Measurements from ENCODE around the gene RNFT2.

Gene RNFT2

DNA sequence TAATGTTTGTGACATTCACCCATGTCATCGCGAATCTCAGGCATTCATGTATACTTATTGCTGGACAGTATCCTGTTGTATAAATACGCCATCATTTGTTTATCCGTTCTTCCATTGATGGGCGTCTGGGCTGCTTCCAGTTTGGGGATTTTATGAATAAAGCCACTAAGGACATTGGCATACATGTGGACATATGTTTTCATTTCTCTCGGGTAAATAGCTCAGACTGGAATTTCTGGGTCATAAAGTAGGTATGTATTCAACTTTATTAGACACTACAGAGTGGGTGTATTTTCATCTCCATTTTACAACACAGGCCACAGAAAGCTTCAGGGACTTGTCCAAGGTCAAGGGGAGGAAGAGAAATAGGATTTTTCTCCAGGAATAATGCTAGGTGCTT is 94.2 kb downstream of the RNFT2 start:
- DNase-seq (ENCODE audit: low spot score): no peak

- no peak for DNase-seq (ENCODE audit: low spot score)
Measured at GRCh38 chr12:116833474-116833873, 95.4 kb downstream of the RNFT2 start.

DNA sequence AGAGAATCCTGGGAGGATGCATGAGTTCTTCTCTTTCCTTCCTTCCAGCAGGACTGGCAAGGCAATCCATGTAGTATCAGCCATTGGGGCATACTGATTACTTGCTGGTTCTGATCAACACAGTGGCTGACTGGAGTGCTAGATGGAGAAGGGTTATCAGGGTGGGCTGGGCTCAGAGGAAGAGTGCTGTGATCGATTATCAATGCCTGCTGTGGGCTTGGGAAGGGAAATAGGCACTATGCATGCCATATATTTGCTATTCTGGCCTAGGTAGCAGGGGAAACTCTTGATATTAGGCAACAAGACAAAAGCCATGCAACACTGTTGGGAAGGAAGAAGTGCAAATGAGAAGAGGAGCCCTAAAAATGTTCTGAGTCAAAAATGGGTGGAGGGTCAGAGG is 97.4 kb downstream of the RNFT2 start:
- DNase-seq (ENCODE audit: low spot score): no peak

GRCh38 chr12:116837097-116837496 is 99.0 kb downstream of the RNFT2 start:
- DNase-seq (ENCODE audit: low spot score): no peak

DNA sequence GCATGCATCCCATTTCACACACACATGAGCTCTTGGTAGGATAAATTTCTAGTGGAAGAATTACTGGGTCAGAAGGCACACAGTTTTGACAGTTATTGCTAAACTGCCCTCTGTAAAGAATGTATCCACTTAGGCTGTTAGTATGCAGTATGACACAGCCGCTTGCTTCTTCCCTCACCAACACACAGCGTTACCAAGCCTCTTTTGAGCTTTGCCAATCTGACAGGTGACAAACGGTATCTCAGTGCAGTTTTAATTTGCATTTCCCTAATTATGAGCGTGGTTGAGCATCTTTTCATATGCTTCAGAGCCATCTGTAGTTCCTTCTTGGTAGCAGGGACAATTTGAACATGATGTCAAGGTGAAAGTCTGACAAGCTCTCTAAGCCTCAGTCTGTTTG is 100.2 kb downstream of the RNFT2 start:
- DNase-seq (ENCODE audit: low spot score): no peak

GRCh38 chr12:116839287-116839830 is 101.2 kb downstream of the RNFT2 start:
- DNase-seq (ENCODE audit: low spot score): no peak

GRCh38 chr12:116843085-116843484 is 105.0 kb downstream of the RNFT2 start:
- no peak for DNase-seq (ENCODE audit: low spot score)

GRCh38 chr12:116849216-116849615 is 111.1 kb downstream of the RNFT2 start:
- no peak for DNase-seq (ENCODE audit: low spot score)

DNA sequence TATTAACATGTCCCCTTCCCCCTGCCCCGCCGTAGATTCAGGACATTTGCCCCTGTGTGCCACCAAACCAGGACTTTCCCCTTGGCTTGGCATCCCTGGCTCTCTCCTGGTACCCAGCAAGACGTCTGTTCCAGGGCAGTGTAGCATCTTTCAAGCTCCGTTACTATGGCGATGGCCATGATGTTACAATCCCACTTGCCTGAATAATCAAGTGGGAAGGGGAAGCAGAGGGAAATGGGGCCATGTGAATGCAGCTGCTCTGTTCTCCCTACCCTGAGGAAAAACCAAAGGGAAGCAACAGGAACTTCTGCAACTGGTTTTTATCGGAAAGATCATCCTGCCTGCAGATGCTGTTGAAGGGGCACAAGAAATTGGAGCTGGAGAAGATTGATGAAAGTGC is 114.2 kb downstream of the RNFT2 start:
- no peak for DNase-seq (ENCODE audit: low spot score)

DNA sequence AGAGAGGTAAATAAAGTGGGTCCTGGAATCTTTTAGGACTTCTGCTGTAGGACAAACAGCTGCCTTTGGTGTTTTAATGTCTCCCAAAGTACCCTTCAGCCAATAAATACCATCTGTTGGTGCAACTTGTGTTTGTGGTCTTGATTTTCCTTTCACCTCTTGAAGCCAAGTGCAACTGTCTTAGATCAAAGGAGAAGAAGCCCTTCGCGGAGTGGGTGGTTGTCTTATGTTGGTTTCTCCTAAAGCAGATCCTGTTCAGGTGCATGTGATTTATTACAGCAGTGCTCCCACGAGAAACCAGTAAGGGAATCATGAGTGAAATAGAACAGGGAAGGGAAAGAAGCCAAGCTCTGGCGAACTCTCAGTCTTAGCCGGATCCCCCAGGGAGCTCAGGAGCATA is 115.4 kb downstream of the RNFT2 start:
- DNase-seq (ENCODE audit: low spot score): no peak

GRCh38 chr12:116855744-116856470 is 117.8 kb downstream of the RNFT2 start:
- no peak for DNase-seq (ENCODE audit: low spot score)

DNA sequence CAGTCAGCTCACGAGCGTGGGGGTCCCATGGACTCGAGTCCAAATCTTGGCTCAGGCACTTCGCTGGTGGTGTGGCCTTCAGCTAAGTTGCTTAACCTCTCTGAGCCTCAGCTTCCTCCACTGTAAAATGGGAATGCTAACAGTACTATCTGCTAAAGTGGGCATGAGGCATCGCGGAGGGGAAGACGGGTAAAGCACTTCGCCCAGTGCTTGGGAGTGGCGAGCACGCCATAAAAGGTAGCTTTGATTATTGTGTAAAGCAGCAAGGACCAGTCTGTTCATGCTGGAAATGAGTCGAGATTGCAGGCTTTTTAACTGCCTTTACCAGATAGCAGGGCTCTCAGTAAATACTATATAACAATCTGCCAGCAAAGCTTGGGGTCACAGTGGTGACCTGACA is 118.6 kb downstream of the RNFT2 start:
- no peak for DNase-seq (ENCODE audit: low spot score)

DNA sequence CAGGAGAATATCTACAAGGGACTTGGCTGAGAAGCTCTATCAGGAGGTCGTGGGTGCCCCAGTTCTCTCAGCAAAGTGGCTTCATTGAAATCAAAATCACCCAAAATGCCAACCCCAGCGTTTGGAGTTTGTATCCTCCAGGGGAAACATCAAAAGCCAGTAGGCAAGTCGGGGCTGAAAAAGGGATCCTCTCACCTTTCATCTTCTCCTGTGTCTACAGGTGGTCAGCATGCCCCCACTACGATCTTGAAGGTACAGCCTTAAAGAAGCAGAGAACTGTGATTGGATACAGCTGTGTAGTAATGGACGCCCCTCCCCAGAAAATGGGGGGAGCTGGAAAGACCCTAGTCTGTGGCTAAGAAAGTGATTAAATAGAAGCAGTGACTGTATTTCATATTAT is 121.0 kb downstream of the RNFT2 start:
- DNase-seq (ENCODE audit: low spot score): no peak

DNA sequence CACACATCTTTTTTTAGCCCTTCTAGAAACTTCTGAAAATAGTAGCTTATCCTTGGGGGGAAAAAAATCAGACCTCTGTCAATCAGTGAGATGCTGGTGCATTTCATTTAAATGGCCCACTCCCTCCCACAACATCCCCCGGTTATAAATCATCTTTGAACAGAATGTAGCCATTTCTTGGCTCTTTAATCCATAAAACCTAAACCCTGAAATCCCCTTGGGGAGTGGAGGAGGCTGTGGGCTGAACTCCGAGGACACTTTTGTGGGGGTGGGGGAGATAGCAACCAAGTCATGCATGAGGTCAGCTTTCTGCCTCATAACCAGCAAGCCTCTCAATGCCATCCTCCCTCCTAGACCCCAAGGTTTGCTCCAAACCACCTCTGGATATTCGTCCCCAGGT is 122.1 kb downstream of the RNFT2 start:
- no peak for DNase-seq (ENCODE audit: low spot score)

GRCh38 chr12:116861320-116861719 is 123.2 kb downstream of the RNFT2 start:
- no peak for DNase-seq (ENCODE audit: low spot score)

DNA sequence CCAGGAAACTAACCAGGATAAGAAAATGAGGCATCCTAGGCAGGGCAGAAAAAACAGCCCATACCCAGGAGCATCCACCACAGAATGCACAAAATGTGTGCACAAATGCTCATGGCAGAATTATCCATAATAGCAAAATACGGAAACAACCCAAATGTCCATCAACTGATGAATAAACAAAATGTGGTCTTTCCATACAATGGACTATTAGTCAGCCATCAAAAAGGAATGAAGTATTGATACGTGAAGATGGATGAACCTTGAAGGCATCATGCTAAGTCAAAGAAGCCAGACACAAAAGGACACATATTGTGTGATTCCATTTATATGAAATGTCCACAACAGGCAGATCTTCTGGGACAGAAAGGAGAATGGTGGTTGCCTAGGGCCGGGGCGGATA is 124.1 kb downstream of the RNFT2 start:
- DNase-seq (ENCODE audit: low spot score): no peak

DNA sequence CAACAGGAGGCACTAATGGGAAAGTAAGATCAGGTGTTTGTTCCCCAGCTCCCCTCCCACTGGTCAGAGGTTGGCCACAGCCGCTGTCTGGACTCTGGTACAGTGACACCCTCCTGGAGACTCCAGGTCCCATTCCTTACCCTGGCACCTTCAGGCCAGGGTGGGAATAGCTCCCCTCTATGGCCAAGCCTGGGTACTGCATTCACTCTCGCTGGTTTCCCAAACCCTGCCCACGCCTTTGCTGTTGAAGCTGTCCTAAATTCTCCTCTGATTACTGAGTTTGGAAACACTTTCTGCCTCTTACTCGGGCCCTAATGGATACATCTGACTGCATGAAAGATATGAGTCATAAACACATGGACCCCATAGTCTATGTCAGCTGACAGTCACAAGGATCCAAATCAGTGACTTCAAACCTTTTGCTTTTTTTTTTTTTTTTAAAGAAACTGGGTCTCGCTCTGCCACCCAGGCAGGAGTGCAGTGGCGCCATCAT is 125.2 kb downstream of the RNFT2 start:
- no peak for DNase-seq (ENCODE audit: low spot score)

DNA sequence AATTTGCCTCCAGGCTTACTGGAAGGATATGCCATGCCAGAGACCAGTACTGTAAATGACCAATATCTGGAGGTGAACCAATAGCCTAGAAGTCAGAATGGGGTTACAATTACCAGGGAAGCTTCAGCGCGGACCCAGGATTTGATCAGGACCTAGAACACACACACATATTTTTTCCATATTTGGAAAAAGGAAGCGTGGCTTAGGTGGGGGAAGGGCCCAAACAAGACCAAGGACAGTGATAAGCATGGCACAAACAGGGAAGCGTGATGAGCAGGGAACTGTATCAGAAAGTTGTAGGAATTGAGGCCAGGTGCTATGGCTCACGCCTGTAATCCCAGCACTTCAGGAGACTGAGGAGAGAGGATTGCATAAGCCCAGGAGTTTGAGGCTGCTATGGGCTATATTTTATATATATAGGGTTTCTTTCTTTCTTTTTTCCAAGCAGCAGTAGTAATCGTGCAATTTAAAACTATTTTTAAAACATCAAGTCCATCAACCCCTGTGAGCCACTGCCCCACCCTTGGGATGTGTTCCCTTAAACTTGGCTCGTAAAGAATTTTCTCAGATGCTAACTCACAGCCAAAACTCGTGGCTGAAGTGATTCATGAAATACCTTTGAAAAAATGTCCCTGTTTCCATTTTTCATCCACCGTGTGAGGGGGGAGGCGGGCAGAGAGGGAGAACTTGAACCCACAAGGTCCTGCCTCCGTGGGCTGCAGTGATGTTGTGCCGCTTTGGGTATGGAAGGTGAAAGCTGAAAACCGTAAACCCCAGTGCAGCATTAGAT is 126.5 kb downstream of the RNFT2 start:
- peak; percentile 46 for DNase-seq (ENCODE audit: low spot score)

DNA sequence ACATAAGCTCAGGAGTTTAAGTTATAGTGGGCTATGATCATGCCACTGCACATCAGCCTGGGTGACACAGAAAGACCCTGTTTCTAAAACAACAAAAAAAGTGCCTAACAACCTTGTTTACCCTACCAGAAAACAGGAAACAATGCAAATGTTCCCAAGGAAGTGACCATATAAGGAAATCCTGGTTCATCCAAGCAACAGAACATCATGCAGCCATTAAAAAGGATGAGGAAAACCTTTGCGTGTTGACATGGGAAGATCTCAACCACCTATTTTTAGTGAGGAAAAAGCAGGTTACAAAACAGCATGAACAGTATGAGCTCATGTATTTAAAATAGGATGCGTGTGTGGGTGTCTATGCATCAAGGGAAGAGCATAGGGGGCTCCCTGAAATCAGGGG is 129.4 kb downstream of the RNFT2 start:
- DNase-seq (ENCODE audit: low spot score): no peak

GRCh38 chr12:116870306-116870705 is 132.2 kb downstream of the RNFT2 start:
- DNase-seq (ENCODE audit: low spot score): no peak

- no peak for DNase-seq (ENCODE audit: low spot score)
Measured at GRCh38 chr12:116874324-116874995, 136.3 kb downstream of the RNFT2 start.

Measured in SK-N-DZ (cell line).